HG03135 (cell line): ENCODE measurements around the gene MLLT10.
A peak's percentile ranks its signal among the peaks of the same experiment; 100 is the strongest.
"Not testable (repeated sequence)": the region's sequence is repeated elsewhere in the genome, so short reads cannot be mapped to it uniquely, and the experiment has no call there.

ENCODE experiments used
- ATAC-seq: cut with Tn5 transposase; IDR thresholded peaks from one replicate; pipeline ENCODE4 v1.9.1; 2021; ENCODE audit warnings: mild to moderate bottlenecking, moderate library complexity; ENCODE audit not compliant: unreplicated experiment

The MLLT10 gene

DNA sequence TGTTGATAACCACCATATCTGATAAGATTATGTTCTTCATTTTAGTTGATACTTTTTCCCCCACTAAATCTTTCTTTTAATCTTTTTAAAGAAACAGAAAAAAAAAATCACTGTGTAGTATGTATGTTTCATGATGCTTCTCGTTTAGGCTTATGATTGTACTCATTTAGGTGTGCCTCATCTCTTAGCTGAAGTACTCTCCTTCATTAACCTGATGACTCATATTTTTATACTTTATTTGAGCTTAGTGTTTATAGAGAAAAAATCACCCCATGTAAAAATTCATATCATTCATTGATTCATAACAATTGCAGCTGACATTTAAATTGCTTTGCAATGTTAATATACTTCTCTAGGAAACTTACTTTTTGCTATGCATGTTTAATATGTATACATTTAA lies 158.9 kb downstream of the MLLT10 start:
- ATAC-seq = no peak

- ATAC-seq = no peak
Observed at GRCh38 chr10:21693418-21693817, 159.4 kb downstream of the MLLT10 start.

GRCh38 chr10:21694631-21695030 lies 160.6 kb downstream of the MLLT10 start:
- no peak for ATAC-seq

GRCh38 chr10:21696302-21696701 lies 162.3 kb downstream of the MLLT10 start:
- no peak for ATAC-seq

- ATAC-seq = no peak
Observed at GRCh38 chr10:21699575-21699974, 165.5 kb downstream of the MLLT10 start.

- ATAC-seq = no peak
Observed at GRCh38 chr10:21700474-21700873, 166.4 kb downstream of the MLLT10 start.

- ATAC-seq = peak; percentile 62
Observed at GRCh38 chr10:21702633-21703111, 168.6 kb downstream of the MLLT10 start.

DNA sequence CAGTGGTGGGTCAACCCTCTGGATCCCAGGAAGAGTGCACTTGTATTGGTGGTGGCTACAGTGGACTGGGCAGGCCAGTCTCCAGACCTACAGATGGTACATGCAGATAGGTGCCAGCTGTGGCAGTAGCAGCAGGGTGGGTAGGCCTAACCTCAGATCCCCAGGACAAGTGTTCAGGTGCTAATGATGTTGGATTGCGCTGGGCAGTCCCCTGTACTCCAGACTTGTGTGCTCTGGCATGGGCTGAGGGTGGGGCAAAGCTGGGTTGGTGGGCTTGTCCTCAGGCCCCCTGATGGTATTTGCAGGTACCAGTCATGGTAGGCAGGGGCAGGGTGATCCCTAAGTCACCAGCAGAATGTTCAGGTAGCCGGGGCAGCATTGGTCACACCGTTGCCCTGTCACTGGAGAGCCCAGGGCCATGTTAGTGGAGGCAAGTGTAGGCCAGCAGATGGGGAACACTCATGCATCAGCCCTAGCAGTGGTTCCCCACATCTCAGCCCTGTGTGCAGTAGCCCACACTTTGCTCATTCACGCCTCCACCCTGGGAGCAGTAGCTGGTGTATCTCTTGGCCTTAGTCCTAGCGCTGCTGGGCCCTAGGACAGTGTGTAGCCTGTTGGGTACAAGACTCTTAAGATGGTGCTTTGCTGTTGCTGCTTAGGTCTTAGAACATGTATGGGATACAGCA lies 171.3 kb downstream of the MLLT10 start:
- no peak for ATAC-seq

- ATAC-seq = no peak
Observed at GRCh38 chr10:21705828-21706176, 171.8 kb downstream of the MLLT10 start.

GRCh38 chr10:21707498-21707897 lies 173.5 kb downstream of the MLLT10 start:
- ATAC-seq = no peak

- no peak for ATAC-seq
Observed at GRCh38 chr10:21712975-21713374, 178.9 kb downstream of the MLLT10 start.

GRCh38 chr10:21715531-21716195 lies 181.6 kb downstream of the MLLT10 start:
- ATAC-seq = no peak

DNA sequence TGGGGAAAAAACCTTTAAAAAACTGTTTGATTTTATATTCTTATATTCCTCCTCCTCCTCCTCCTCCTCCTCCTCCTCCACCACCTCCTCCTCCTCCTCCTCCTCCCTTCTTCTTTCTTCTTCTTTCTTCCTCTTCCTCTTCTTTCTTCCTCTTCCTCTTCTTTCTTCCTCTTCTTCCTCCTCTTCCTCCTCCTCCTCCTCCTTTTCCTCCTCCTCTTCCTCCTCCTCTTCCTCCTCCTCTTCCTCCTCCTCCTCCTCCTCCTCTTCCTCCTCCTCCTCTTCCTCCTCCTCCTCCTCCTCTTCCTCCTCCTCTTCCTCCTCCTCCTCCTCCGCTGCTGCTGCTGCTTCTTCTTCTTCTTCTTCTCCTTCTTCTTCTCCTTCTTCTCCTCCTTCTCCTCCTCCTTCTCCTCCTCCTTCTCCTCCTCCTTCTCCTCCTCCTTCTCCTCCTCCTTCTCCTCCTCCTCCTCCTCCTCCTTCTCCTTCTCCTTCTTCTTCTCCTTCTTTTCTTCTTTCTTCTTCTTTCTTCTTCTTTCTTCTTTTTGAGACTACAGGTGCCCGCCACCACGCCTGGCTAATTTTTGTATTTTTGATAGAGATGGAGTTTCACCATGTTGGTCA lies 183.5 kb downstream of the MLLT10 start:
- ATAC-seq = not testable (repeated sequence)

DNA sequence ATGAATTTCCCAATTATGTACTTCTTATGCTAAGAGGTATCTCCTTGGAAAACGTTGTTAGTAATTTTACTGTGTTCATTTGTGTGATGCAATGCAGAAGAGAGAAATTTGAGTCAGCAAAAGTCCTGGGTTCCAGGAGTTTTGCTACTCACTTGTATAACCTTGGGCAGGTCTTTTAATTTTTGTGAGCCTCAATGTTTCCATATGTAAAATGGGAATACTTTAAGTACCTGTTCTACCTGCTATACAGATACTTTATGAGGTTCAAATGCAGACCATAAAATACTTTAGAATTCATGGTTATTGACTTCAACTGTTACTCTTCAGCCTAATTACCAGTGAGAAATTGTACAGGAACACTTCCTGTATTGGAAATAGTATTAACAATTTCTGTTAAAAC lies 185.5 kb downstream of the MLLT10 start:
- ATAC-seq = no peak

DNA sequence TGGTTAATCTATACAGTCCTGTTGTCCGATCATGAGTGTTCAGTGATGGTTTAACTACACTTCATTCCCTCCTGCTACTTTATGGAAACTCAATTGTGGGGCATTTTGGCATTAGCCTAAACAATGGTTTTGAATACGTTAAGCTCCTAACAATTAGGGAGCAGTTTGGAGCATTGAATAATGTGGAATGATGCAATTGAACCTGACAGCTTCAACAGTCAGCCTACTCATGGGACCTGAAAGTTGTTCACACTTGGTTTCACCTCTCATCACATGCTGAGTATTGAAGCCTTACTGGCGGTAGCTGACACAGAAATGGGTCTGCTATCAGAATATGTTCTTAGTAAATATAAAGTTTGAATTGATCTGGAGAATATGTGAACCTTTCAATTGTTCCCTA lies 186.1 kb downstream of the MLLT10 start:
- no peak for ATAC-seq

- ATAC-seq = no peak
Observed at GRCh38 chr10:21721000-21721665, 187.1 kb downstream of the MLLT10 start.

DNA sequence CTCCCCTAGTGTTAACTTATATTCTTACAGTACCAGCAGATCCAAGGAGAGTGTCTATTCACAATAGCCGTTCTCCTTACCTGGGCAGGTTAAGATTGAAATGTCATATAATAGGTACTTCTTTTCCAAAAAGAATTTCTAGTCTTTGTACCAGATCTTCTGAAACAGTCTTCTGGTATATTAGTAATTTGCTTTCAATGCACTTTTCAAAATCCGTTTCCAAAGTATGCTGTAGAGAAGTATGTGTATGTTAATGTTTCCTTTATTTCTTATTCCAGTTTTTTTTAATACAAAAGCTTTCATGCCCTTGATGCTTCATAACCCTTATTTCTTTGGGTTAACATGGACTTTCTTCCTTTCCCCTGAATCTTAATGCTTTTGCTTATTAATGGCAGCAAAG lies 188.2 kb downstream of the MLLT10 start:
- no peak for ATAC-seq

DNA sequence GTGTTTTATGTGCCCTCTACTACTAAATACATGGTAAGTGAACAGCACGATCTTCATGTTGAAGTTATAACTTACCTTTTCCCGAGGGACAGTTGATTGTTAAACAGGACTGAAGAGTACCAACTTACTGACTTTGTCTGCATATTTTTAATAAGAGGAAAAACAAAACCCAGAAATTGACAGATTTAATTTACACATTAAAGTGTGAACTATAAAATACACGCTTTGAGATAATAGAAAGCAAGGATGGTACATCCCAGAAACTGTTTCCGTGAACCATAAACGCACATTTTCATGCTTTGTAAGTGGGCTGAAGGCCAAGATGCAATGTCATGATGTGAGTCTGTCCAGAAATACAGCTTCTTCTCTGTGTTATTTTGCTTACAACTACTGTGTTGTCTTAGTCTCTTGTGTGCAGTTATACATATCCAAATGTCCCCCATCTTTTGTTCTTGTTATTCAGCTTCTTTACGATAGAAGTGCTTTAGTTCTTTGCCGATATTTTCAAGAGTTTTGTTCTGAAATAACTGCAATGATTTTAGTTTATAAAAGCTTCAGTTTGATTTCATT lies 190.1 kb downstream of the MLLT10 start:
- ATAC-seq = no peak

DNA sequence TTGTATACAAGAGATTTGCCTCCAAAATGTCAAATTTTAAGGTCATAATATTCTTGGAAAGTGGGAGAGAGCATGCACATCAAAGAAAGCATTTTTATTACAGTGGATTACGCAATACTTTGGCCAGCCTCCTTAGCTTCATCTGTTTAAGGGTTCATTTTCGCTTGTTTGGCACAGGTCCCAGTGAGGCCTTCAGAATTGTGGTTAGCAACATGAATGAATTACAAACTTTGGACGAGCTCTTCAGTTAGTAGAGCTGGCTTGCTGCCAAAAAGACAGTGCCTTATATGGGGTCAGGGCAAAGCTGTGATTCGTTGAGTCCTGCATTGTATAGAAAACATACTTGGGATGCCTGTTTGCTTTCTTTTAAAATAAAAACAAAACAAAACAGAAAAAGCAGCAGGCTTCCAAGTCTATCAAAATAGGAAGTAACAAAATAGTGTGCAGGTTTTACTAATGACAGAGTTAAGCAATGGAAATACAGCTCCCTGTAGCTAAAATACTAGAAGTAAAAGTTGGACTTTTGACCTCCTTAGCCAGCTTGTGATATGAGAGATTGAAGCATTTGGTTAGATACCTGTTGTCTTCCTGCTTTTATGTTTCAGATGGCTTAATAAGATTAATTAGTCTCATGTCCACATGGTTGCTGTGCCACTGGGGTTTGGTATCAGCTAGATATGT lies 190.8 kb downstream of the MLLT10 start:
- peak; percentile 90 for ATAC-seq

GRCh38 chr10:21726601-21727225 lies 192.7 kb downstream of the MLLT10 start:
- no peak for ATAC-seq
